Suprapubic skin (tissue), 3 donors: ENCODE results near the gene DNMT3A.

Experiments used
- EP300 ChIP-seq: sonication (generic); formaldehyde crosslinking; IDR thresholded peaks from one replicate; pipeline ENCODE4 v1.6.1; 2017; ENCODE audit warnings: antibody characterized with exemption
- TF ChIP-seq, protein P1 (sequence below), 2 donors: fragments of 200-600 bp in 1 of 2; fragments of 450-650 bp in 1 of 2; sonication (generic) in 1 of 2; IDR thresholded peaks; one replicate each; pipeline ENCODE4 v1.5.1; 2016 to 2019; ENCODE audit warnings: antibody characterized with exemption in 2 of 2, mild to moderate bottlenecking in 1 of 2, moderate library complexity in 1 of 2

DNA sequence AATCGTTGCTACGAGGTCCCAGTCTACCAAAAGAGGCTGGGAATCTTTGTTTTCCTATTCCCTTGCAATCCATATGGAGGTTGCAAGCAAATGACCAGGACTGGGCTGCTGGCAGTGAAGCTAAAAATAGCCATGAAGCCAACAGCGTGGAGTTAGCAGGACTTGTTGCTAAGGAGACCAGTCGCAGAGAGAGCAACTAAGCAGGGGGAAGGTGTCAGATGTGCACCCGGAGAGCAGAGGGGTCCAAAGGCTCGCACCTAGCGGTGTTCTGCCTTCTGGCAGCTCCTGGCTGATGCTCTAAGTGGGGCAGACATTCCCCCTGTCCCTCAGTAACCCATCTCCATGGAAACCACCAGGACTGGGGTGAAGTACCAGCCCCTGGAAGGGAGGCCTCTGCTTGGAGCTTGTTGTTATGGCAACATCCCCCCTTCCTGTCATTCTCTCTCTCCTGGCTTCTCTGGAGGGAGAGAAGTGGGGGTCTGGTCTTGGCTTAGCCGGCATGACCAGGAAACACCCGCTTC is 84.6 kb downstream of the DNMT3A start:
- no peak for TF ChIP-seq EP300
- TF ChIP-seq, protein P1, sequence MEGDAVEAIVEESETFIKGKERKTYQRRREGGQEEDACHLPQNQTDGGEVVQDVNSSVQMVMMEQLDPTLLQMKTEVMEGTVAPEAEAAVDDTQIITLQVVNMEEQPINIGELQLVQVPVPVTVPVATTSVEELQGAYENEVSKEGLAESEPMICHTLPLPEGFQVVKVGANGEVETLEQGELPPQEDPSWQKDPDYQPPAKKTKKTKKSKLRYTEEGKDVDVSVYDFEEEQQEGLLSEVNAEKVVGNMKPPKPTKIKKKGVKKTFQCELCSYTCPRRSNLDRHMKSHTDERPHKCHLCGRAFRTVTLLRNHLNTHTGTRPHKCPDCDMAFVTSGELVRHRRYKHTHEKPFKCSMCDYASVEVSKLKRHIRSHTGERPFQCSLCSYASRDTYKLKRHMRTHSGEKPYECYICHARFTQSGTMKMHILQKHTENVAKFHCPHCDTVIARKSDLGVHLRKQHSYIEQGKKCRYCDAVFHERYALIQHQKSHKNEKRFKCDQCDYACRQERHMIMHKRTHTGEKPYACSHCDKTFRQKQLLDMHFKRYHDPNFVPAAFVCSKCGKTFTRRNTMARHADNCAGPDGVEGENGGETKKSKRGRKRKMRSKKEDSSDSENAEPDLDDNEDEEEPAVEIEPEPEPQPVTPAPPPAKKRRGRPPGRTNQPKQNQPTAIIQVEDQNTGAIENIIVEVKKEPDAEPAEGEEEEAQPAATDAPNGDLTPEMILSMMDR (IDR thresholded peaks at IDR 0.05) = no peak
